Kasumi-1 (cell line): Measurements from ENCODE around the gene UBXN4.
"Not testable (repeated sequence)": the region's sequence is repeated elsewhere in the genome, so short reads cannot be mapped to it uniquely, and the experiment has no call there.

Source experiments
- DNase-seq, 2 experiments: peaks; one replicate each; lab custom pipeline; 2025; lab: John Stamatoyannopoulos, UW

The UBXN4 gene

GRCh38 chr2:135768863-135769262 lies 27.2 kb downstream of the UBXN4 start:
- DNase-seq, result no peak

- DNase-seq, result no peak
Observed at GRCh38 chr2:135773319-135773718, 31.7 kb downstream of the UBXN4 start.

DNA sequence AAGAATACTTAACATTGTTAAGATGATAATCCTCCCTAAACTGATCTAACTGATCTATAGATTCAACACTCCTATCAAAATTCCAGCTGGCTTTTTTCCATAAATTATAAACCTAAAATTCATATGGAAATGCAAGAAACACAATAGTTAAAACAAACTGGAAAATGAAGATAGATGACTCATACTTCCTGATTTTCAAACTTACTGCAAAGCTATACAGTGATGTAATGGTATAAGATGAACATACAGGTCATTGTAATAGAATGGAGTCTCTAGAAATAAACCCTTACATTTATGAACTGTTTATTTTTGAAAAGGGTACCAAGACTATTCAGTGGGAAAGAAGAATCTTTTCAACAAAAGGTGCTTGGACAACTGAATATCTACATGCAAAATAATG lies 32.3 kb downstream of the UBXN4 start:
- peak; percentile 71 to 74 for DNase-seq

DNA sequence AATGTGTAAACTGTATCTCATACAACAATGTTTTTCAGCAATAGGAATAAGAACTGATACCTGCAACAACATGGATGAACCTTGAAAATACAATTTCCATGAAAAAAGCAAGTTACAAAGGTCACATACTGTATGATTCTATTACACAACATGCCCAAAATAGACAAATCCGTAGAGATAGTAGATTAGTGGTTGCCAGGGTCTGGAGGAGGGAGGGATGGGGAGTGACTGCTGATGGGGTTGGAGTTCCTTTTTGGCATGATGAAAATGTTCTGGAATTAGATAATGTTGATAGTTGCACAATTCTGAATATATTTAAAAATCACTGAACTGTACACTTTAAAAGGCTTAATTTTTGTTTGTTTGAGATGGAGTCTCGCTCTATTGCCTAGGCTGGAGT lies 33.8 kb downstream of the UBXN4 start:
- DNase-seq, result no peak

DNA sequence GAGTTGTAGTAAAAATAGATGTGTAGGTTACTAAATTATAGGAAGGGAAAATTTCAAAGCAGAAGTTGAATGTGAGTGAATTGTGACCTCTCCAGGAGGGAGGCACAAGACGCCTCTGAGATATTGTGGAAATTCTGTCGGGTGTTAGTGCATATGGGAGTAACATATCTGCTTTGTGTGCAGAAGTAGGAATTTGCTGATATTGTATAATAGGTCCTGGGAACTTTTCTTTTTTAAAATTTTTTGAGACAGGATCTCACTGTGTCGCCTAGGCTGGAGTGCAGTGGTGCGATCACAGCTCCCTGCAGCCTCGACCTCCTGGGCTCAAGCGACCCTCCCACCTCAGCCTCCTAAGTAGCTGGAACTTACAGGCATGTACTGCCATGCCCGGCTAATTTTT lies 34.7 kb downstream of the UBXN4 start:
- no peak for DNase-seq

DNA sequence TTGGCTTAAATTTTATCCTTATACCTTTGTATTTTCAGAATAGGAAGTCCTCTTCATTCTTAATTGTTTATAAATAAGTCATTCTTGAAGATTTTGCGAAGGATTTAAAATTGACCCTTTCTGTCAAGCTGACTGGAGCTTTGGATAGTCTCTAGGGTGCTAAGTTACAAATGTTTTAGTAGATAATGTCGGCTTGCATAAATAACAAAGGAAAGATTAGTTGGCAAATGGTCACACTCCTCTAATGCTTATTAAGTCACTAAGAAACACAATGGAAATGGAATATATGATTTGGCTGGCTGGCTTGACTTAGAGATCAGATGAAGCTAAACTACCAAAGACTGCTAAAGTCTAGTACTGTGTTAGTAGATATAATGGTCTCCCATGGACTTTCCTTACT lies 40.6 kb downstream of the UBXN4 start:
- no peak for DNase-seq

DNA sequence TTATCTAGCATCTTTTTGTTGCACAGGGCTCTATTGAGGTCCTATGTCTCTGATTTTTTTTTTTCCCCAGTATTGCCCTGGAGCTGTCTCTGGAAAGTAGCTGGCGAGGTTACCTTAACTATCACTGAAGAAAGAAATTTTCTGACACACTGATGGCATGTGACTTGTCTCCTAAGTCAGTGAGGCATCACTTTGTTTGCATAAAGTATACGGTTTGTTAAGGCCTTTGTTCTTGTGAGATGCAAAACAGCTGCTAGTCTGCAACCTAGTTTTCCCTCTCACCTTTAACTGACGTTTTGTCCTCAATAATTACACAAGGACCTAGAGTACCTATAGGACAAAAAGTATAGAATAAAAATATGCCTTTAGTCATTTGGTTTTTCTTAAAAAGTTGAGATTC lies 41.8 kb downstream of the UBXN4 start:
- no peak for DNase-seq

DNA sequence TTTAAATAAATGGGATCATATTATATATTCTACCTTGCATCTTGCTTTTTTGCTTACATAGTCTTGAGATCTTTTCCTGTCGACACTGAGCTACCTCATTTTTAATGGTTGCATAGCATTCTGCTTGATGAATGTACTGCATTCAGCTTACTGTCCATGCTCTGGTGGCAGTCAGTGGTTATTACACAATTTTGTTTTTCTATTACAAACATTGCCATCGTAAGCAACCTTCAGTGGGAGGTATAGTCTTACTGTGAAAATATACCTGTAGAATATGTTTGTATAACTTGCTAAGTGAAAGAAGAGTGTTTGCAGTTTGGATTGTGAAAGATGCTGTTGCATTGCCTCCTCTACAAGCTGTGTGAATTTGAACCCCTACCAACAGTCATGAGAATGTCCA lies 43.4 kb downstream of the UBXN4 start:
- peak; percentile 10 to 39 for DNase-seq

DNA sequence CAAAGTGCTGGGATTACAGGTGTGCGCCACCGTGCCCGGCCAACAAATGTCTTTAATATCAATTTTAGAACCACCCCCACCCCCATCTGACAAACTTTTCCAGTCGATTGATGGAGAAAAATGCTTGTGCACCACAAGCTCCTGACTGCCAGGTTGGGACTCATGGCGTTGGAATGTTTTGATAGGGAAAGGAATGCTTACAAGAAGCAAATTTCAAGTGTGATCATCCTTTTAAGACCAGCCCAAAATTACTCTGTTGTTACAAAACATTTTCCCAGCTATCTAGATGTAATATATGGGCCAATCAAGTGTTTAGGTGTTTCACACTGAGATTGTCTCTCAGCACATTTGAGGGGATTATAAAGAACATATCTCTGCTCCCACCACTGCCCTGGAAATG lies 45.2 kb downstream of the UBXN4 start:
- no peak for DNase-seq

- no peak for DNase-seq
Observed at GRCh38 chr2:135790423-135790822, 48.8 kb downstream of the UBXN4 start.

DNA sequence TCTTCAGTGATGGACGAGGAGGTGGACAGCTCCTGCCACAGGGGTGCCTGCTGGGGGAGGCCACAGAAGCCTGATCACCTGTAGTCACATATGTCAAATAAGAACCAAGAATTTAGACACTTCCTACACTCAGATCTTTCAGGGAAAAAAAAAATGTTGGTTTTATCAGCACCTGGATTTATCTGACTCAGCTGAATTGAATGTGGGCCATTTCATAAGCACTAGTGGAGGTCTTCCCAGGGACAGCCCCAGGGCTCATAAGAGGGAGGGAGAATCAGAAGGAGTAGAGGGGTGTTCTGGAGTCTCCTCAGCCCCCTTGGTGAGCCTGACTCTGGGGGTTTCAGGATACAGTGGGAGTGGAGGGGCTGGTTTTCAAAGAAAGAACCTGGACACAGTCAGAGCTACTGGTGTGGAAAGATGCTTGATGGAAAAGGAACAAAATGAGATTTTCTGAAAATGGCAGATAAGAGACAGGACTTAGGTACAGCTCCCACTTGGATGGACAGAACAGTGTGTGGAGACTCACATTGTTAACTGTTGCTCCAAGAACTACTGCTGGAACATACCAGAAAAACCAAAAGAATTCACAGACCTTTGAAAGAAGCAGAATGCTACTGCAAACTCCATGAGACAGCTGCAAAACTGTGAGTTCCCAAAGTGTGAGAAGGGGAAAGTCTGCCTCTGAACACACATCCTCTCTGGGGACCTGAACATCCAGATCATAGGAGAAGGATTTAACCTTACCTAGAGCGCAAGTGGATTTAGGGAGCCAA lies 49.9 kb downstream of the UBXN4 start:
- no peak for DNase-seq

DNA sequence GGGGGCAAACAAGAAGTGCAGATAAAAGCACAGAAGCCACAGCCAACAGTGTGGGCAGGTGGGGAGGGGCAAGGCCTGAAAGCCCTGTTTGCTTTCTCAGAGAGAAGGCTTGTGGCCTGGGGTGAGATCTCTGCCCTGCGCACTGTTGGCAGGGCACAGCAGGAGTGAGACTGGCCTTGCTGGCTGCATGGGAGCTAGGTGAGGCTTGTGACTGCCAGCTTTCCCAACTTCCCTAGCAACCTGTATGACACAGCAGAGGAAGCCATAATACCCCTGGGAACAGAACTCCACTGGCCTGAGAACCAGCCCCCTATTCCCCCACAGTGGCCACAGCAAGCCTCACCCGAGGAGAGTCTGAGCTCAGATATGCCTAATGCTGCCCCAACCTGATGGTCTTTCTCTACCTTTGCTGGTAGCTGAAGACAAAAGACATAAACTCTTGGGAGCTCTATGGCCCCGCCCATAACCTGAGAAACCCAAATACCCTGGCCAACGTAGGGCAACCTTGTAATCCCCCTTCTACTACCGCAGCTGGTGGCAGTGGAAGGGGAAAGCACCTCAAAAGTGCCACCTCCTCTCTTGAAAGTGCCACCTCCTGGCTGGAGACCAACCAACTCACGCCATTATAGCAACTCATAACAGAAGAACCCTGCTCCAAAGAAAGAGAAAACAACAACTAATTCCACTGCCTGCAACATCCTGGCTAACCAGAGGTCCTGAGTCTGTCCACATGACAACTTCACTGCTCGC lies 50.9 kb downstream of the UBXN4 start:
- DNase-seq, result no peak

- DNase-seq, result peak in 1 of 2 experiments; percentile 17
Observed at GRCh38 chr2:135795641-135796040, 54.0 kb downstream of the UBXN4 start.

DNA sequence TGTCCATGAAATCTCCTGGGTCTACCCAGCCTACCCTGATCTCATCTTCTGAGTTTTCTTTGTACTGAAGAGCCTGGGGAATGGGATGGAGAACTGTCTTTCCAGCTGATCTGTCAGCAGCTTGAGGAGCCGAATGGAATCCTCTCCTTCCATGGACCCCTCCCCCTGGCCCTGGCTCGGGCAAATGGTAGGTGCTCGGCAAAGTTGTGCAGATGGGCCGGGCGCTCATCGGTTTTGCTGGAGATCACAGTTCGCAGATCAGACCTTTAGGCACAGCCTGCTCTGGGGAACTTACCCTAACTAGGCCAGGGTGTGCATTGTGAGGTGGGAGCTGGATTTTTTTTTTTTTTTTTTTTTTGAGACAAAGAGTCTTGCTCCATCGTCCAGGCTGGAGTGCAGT lies 55.0 kb downstream of the UBXN4 start:
- no peak for DNase-seq

DNA sequence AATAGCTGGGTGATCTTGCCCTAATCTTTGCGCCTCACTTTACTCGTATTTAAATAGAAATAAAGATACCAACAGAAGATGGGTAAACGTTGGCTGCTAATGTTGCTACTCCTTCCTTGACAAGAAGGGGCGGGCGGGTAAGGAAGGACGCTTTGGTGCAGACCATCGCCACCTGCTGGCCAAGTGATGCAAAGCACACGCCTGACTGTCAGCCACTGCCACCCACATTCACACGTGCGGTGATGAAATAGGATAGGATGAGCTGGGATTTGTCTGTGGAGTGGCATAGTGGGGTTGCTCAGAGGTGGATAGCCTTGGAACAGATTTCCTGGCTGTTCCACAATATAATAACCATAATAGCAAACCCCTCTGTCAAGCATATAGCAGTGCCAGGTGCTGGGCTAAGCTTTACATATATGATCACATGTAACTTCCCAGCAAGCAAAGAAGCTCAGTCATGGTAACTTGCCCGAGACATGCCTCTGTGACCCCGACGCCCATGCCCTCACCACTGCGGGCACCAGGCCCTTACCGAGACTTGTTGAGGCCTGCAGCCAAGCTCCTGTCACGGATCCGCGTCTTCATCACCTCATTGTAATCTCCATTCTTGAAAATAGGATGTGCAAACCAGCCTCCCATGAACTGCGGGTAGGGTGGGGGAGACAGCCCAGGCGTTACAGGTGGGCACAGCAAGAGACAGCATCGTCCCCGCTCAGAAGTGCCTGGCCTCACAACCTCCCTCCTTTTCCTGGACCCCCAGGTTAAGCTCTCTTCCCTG lies 56.0 kb downstream of the UBXN4 start:
- peak; percentile 94 to 96 for DNase-seq

- peak; percentile 58 to 62 for DNase-seq
Observed at GRCh38 chr2:135798275-135798705, 56.6 kb downstream of the UBXN4 start.

DNA sequence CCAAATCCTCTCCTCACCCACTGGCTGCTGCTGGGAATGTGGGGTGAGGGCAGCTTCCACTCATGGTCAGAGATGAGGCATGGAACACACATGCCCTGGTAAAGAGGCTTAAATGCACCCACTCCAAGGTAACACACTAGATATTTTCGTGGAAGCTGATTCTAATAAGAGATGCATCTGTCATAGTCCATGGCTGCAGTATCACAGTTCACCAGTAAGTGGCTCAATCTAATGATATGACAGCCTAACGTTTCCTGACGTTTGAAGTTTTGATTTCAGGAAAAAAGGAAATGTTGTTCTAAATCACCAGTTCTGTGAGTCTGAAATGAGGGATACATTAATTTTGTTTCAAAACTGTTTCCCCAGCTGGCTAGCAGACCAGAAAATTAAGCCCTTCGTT lies 57.1 kb downstream of the UBXN4 start:
- DNase-seq, result peak; percentile 71 to 72

GRCh38 chr2:135799738-135800137 lies 58.1 kb downstream of the UBXN4 start:
- DNase-seq, result no peak

DNA sequence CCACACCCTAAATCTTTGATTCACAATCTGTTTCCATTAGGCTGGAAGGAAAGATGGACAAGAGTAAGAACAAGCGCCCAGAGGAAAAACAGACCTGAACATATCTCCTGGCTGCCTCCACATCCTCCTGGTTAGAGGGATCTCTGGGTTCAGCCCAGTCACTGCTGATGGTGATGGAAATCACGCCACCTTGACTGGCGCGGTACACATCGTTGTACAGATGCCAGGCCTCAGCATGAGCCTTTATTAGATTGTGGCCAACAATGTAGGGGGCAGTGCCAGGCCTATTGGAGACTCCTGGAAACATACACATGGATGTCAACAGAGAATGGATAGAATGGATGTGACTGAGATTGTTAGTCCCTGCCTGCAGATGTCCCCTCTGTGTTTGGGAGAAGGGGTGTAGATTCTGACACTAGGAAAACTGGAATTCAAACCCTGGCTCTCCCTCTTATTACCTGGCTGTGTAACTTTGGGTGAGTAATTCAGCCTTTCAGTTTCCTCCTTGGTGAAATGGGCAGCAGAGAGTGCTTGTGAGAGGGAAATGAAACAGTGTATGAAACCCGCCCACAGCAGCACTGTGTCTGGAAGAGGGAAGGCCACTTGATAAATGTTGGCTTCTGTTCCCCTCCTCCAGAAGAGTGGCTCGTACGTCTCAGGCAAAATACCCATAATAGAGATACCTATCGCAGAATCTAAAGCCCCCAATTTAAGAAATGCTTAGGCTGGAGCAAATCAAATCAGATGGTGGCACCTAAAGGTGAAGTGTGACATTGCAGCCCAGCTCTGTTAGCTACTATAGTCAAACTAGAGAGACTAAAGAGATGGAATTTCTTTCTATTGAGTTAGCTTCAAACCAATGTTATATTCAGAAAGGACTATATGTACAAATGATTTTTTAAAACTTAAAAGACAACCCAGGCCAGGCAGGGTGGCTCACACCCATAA lies 59.1 kb downstream of the UBXN4 start:
- no peak for DNase-seq

GRCh38 chr2:135802350-135802749 lies 60.7 kb downstream of the UBXN4 start:
- DNase-seq, result no peak

DNA sequence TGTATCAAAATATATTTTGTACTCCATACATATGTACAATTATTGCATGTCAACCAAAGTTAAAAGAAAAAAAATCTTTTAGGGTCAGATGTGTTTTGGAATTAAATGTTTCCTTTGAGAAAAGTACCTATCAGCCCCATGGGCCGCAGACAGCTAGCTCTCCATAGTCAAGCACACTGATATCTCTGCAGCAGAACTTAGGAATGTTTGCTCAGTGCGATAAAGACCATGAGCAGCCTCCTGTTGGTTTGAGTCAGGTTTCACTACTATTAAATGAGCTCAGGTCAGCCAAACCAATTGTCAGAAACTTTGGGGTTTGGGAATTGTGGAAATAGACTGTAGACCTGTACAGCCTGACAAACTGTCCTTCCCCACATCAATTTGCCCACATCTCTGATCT lies 61.6 kb downstream of the UBXN4 start:
- no peak for DNase-seq

GRCh38 chr2:135807874-135808273 lies 66.2 kb downstream of the UBXN4 start:
- DNase-seq, result not testable (repeated sequence)
